H1 (cell line): Measurements from ENCODE around the gene GIPC2. TPM values are rescaled to one million over a fixed set of nuclear protein-coding genes. Genes with fewer than 3 reads are reported as not detected.

Experiments used
- CTCF ChIA-PET: fragments of 300-600 bp; sonication (Branson Sonifier 250); formaldehyde crosslinking; loops from one replicate; lab custom pipeline; 2021; ENCODE audit not compliant: partially characterized antibody; lab: Charles Lee
- POLR2A ChIA-PET: fragments of 300-600 bp; sonication (Branson Sonifier 250); formaldehyde crosslinking; loops from one replicate; lab custom pipeline; 2021; ENCODE audit warnings: inconsistent platforms; ENCODE audit not compliant: partially characterized antibody; lab: Charles Lee
- DNase-seq, 2 experiments: peaks; one replicate each; pipeline versions ENCODE4 v3.0.0 to v3.0.0-alpha.2; 2010 to 2022; ENCODE audit warnings: low spot score in 2 of 2, low read depth in 1 of 2, mixed read lengths in 1 of 2
- FAIRE-seq: peaks from 2 replicates; lab custom pipeline; 2011; peaks lifted over from hg19 to GRCh38; lab: Jason Lieb, UNC
- H2AFZ ChIP-seq: 2 replicates; pipeline ENCODE4 v1.8.1; 2012; ENCODE audit warnings: low read length, inconsistent platforms
- H2AK5ac ChIP-seq: 2 replicates; pipeline ENCODE4 v1.6.1; 2013; ENCODE audit warnings: low read depth, low read length
- H2BK120ac ChIP-seq: replicated peaks from 2 replicates; pipeline ENCODE3; 2013; ENCODE audit warnings: low read depth, low read length, inconsistent platforms
- H2BK12ac ChIP-seq: 2 replicates; pipeline ENCODE4 v1.6.1; 2013; ENCODE audit warnings: low read depth, low read length
- H2BK15ac ChIP-seq: 2 replicates; pipeline ENCODE4 v1.6.1; 2013; ENCODE audit warnings: low read length
- H2BK20ac ChIP-seq: 2 replicates; pipeline ENCODE4 v1.6.1; 2013; ENCODE audit warnings: low read length
- H2BK5ac ChIP-seq: 2 replicates; pipeline ENCODE4 v1.6.1; 2013; ENCODE audit warnings: low read depth, low read length
- H3K14ac ChIP-seq: 2 replicates; pipeline ENCODE4 v1.6.1; 2013; ENCODE audit warnings: inconsistent platforms; ENCODE audit not compliant: insufficient read length
- H3K18ac ChIP-seq: 2 replicates; pipeline ENCODE4 v1.6.1; 2013; ENCODE audit warnings: low read length; ENCODE audit errors: extremely low read depth
- H3K23ac ChIP-seq: 2 replicates; pipeline ENCODE4 v1.6.1; 2013; ENCODE audit warnings: inconsistent platforms; ENCODE audit not compliant: insufficient read length
- H3K23me2 ChIP-seq: 2 replicates; pipeline ENCODE4 v1.6.1; 2013; ENCODE audit warnings: low read depth, low read length
- H3K27ac ChIP-seq: 2 replicates; pipeline ENCODE4 v1.6.1; 2011; ENCODE audit warnings: low read depth, low read length, inconsistent platforms
- H3K27me3 ChIP-seq, 4 experiments: replicated peaks in 1 of 4; 1 replicate in 1 of 4; 2 replicates in 3 of 4; pipeline versions ENCODE4 v1.6.1 to v1.8.1; 2011 to 2013; ENCODE audit warnings: low read length in 3 of 4, mild to moderate bottlenecking in 3 of 4, inconsistent platforms in 2 of 4, mixed read lengths in 2 of 4, moderate library complexity in 1 of 4; ENCODE audit not compliant: control insufficient read depth in 3 of 4, insufficient read depth in 3 of 4; ENCODE audit errors: extremely low read depth in 1 of 4
- H3K36me3 ChIP-seq, 4 experiments: 2 replicates each; pipeline versions ENCODE4 v1.6.1 to v1.8.1; 2011 to 2013; ENCODE audit warnings: mild to moderate bottlenecking in 4 of 4, low read length in 3 of 4, moderate library complexity in 2 of 4, control low read depth in 1 of 4, inconsistent platforms in 1 of 4; ENCODE audit not compliant: insufficient read depth in 4 of 4, control insufficient read depth in 2 of 4
- H3K4ac ChIP-seq: replicated peaks from 2 replicates; pipeline ENCODE3; 2013; ENCODE audit warnings: low read length, low read depth, mixed read lengths, inconsistent platforms; ENCODE audit not compliant: insufficient read length
- H3K4me1 ChIP-seq, 4 experiments: replicated peaks in 1 of 4; 1 replicate in 1 of 4; 2 replicates in 3 of 4; pipeline versions ENCODE4 v1.6.1 to v1.8.1; 2011 to 2013; ENCODE audit warnings: low read length in 3 of 4, inconsistent platforms in 2 of 4, mixed read lengths in 1 of 4; ENCODE audit not compliant: insufficient read depth in 4 of 4, control insufficient read depth in 3 of 4
- H3K4me2 ChIP-seq, 2 experiments: 2 replicates each; pipeline versions ENCODE4 v1.6.1 to v1.8.1; 2011 to 2013; ENCODE audit warnings: low read depth in 2 of 2, low read length in 2 of 2, control low read depth in 1 of 2, inconsistent platforms in 1 of 2, mild to moderate bottlenecking in 1 of 2; ENCODE audit not compliant: insufficient read depth in 1 of 2
- H3K4me3 ChIP-seq, 4 experiments: fragments of 200-600, 300-600 bp in 1 of 4; sonication (generic), shearing (Covaris generic), sonication (Bioruptor Twin) in 1 of 4; 2 replicates each; pipeline versions ENCODE4 v1.5.1 to v1.8.1; 2011 to 2016; ENCODE audit warnings: low read length in 4 of 4, low read depth in 3 of 4, control low read depth in 2 of 4, inconsistent platforms in 2 of 4, mild to moderate bottlenecking in 2 of 4, mixed read lengths in 1 of 4, moderate library complexity in 1 of 4; ENCODE audit not compliant: insufficient read depth in 2 of 4; ENCODE audit errors: extremely low read depth in 1 of 4
- H3K56ac ChIP-seq: replicated peaks from 2 replicates; pipeline ENCODE3; 2013; ENCODE audit warnings: low read depth, mild to moderate bottlenecking, mixed read lengths, low read length, inconsistent platforms; ENCODE audit not compliant: insufficient read length
- H3K79me1 ChIP-seq: 2 replicates; pipeline ENCODE4 v1.6.1; 2013; ENCODE audit warnings: low read depth, low read length, control low read depth
- H3K79me2 ChIP-seq, 2 experiments: 2 replicates each; pipeline versions ENCODE4 v1.6.1 to v1.8.1; 2012 to 2013; ENCODE audit warnings: low read length in 2 of 2, mild to moderate bottlenecking in 2 of 2, inconsistent platforms in 1 of 2; ENCODE audit not compliant: insufficient read depth in 2 of 2, control insufficient read depth in 1 of 2
- H3K9ac ChIP-seq, 4 experiments: replicated peaks in 1 of 4; 1 replicate in 1 of 4; 2 replicates in 3 of 4; pipeline versions ENCODE4 v1.6.1 to v1.8.1; 2011 to 2013; ENCODE audit warnings: low read depth in 3 of 4, low read length in 3 of 4, control low read depth in 2 of 4, mild to moderate bottlenecking in 2 of 4, moderate library complexity in 2 of 4, inconsistent platforms in 1 of 4; ENCODE audit errors: extremely low read depth in 1 of 4
- H3K9me3 ChIP-seq, 2 experiments: 2 replicates each; pipeline versions ENCODE4 v1.6.1 to v1.8.1; 2012 to 2013; ENCODE audit warnings: mild to moderate bottlenecking in 2 of 2, moderate library complexity in 2 of 2, control low read depth in 1 of 2, inconsistent platforms in 1 of 2, low read depth in 1 of 2, low read length in 1 of 2, mixed read lengths in 1 of 2; ENCODE audit not compliant: insufficient read depth in 2 of 2
- H4K20me1 ChIP-seq, 2 experiments: replicated peaks in 1 of 2; 2 replicates each; pipeline versions ENCODE3 to v1.8.1; 2011 to 2013; ENCODE audit warnings: inconsistent platforms in 2 of 2, low read length in 2 of 2, mild to moderate bottlenecking in 1 of 2; ENCODE audit not compliant: insufficient read depth in 2 of 2, control insufficient read depth in 1 of 2
- H4K5ac ChIP-seq: 2 replicates; pipeline ENCODE4 v1.6.1; 2013; ENCODE audit warnings: low read length, low read depth, mixed read lengths, inconsistent platforms; ENCODE audit not compliant: insufficient read length
- H4K8ac ChIP-seq: 2 replicates; pipeline ENCODE4 v1.8.0; 2013; ENCODE audit warnings: mild to moderate bottlenecking, moderate library complexity, low read length, inconsistent platforms; ENCODE audit not compliant: insufficient read depth; ENCODE audit errors: extremely low read depth
- H4K91ac ChIP-seq: replicated peaks from 2 replicates; pipeline ENCODE3; 2013; ENCODE audit warnings: low read length, mixed read lengths, inconsistent platforms; ENCODE audit not compliant: insufficient read length
- CBX8 ChIP-seq: fragments of 300-800, 300-1000 bp; sonication (generic); IDR thresholded peaks from 2 replicates; pipeline ENCODE4 v1.7.1; 2016; ENCODE audit warnings: low read depth, low read length, borderline replicate concordance
- CEBPB ChIP-seq: IDR thresholded peaks from 2 replicates; pipeline ENCODE4 v1.6.1; 2012; ENCODE audit warnings: low read depth, low read length
- GTF2F1 ChIP-seq: IDR thresholded peaks from 2 replicates; pipeline ENCODE4 v1.6.1; 2012; ENCODE audit warnings: low read depth, low read length, improper control_type of control experiment, borderline replicate concordance
- POLR2A ChIP-seq, 2 experiments: IDR thresholded peaks; 1 replicate in 1 of 2; 2 replicates in 1 of 2; pipeline ENCODE4 v1.6.1; 2011; ENCODE audit warnings: low read depth in 2 of 2, low read length in 2 of 2, mild to moderate bottlenecking in 2 of 2; ENCODE audit errors: control extremely low read depth in 1 of 2
- SIRT6 ChIP-seq: IDR thresholded peaks from one replicate; pipeline ENCODE4 v1.7.1; 2012; ENCODE audit warnings: low read length, inconsistent platforms
- TAF7 ChIP-seq: optimal IDR thresholded peaks from 2 replicates; pipeline ENCODE3; 2011; ENCODE audit warnings: low read depth, mild to moderate bottlenecking, inconsistent platforms, low read length, moderate library complexity, borderline replicate concordance
- TEAD4 ChIP-seq: IDR thresholded peaks from 2 replicates; pipeline ENCODE4 v1.6.1; 2012; ENCODE audit warnings: low read depth, low read length, inconsistent platforms, mixed read lengths
- YY1 ChIP-seq: IDR thresholded peaks from 2 replicates; pipeline ENCODE4 v1.6.1; 2011; ENCODE audit warnings: low read depth, mild to moderate bottlenecking, low read length
- ZNF274 ChIP-seq: IDR thresholded peaks from 2 replicates; pipeline ENCODE4 v1.7.0; 2012; ENCODE audit warnings: low read length, borderline replicate concordance; ENCODE audit errors: extremely low read depth
- WGBS, 2 experiments: shearing (Covaris generic) in 1 of 2; methylation state at CpG; one replicate each; pipeline versions ENCODE4 v1.1.6 to v1.1.7; 2013 to 2015; ENCODE audit warnings: low lambda C conversion rate in 2 of 2, mixed read lengths in 2 of 2, inconsistent platforms in 1 of 2, low coverage in 1 of 2, missing lambda C conversion rate in 1 of 2; ENCODE audit not compliant: insufficient replicate concordance in 2 of 2, insufficient coverage in 1 of 2, insufficient read length in 1 of 2; ENCODE audit errors: extremely low coverage in 1 of 2, missing lambda C conversion rate in 1 of 2; 5-methylcytosine and 5-hydroxymethylcytosine counted together
- polyA plus RNA-seq, 7 experiments: library from polyadenylated mRNA; depleted of rRNA in 3 of 7; stranded (reverse) in 5 of 7; unstranded in 2 of 7; fragments of >200 nt in 5 of 7; fragments of 200-250 nt in 2 of 7; gene quantifications; 1 replicate in 5 of 7; 2 replicates in 1 of 7; 4 replicates in 1 of 7; pipeline versions ENCODE4 v1.2.1 to v1.2.3, GENCODE V29; 2011 to 2013; ENCODE audit warnings: missing spikeins in 2 of 7, mixed read lengths in 2 of 7
- total RNA-seq: library from RNA; stranded (reverse); fragmentation: NEBNext Ultra II Directional; extraction: Animal tissue kit (Norgen Biotek cat#: 25700); gene quantifications from 2 replicates; pipeline ENCODE4 v1.2.1, GENCODE V29; 2021
- TF ChIP-seq, protein P1 (sequence below): IDR thresholded peaks from 2 replicates; pipeline ENCODE4 v1.6.1; 2011; ENCODE audit warnings: low read length, improper control_type of control experiment

The GIPC2 gene
- total and polyA plus RNA-seq, 2 of the 8 experiments (the other 6 are each of a cell fraction or from before 2014, with no cell fraction given): 0.29 to 0.69 TPM

DNA sequence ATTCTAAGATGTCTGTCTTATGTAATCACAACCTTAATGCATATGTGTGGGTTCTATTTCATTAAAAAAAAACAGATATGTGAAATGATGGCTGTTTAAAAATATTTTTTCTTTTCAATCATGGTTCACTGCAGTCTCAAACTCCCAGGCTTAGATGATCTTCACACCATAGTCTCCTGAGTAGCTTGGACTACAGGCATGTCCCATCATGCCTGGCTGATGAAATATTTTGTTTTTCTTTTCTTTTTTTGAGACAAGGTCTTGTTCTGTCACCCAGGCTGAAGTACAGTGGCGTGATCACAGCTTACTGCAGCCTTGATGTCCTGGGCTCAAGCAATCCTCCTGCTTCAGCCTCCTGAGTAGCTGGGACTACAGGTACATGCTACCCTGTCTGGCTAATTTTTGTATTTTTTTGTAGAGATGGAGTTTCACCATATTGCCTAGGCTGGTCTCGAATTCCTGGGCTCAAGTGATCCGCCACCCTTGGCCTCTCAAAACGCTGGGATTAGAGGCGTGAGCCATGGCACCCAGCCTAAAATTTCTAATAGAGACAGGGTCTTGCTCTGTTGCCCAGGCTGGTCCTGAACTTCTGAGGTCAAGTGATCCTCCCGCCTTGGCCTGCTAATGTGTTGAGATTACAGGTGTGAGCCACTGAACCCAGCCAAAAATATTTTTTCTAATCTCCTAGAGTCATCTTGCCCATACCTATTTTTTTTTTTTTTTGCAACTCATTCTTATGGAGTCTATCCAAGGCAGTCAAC is 67.6 kb downstream of the GIPC2 start:
- H4K20me1 ChIP-seq: no peaks in the 10 kb centered on the region
- no peak overlapping the region for H3K4me2 ChIP-seq
- FAIRE-seq (no peak), DNase-seq (no peak)
- H2BK12ac ChIP-seq: no peak overlapping the region
- ChIA-PET CTCF (interaction anchor here (0.6 to 3.1 kb wide), 25 partner anchors 9 to 951 kb away, joined by 3 to 25 read pairs (median 5); partner anchors contain the start of genes DNAJB4 and FUBP1), POLR2A (interaction anchor here (1.1 to 2.5 kb wide), 4 partner anchors 22 to 135 kb away, joined by 3 to 12 read pairs (median 4); partner anchors contain the start of genes DNAJB4 and FUBP1)
- no peak overlapping the region for H4K5ac ChIP-seq
- no peak overlapping the region for H3K23ac ChIP-seq
- H2AK5ac ChIP-seq: no peak overlapping the region
- H3K4me1 ChIP-seq: no peaks in the 10 kb centered on the region
- H3K79me2 ChIP-seq: no peaks in the 10 kb centered on the region
- no peak overlapping the region for H3K4ac ChIP-seq
- no peaks in the 10 kb centered on the region for H3K79me1 ChIP-seq
- no peak overlapping the region for H2BK20ac ChIP-seq
- H3K23me2 ChIP-seq: no peaks in the 10 kb centered on the region
- no peak overlapping the region for H3K14ac ChIP-seq
- H3K56ac ChIP-seq: no peak overlapping the region
- H3K18ac ChIP-seq: no peak overlapping the region
- no peak overlapping the region for H3K27ac ChIP-seq
- 92% methylated on average over 6 of the region's 6 CpGs; no CpG with 5 or more reads in 1 of the 2 experiments for WGBS, 2 experiments
- no peak overlapping the region for H2BK5ac ChIP-seq
- H3K9me3 ChIP-seq: no peaks in the 10 kb centered on the region
- no peak overlapping the region for H2BK15ac ChIP-seq
- H3K9ac ChIP-seq: no peak overlapping the region
- H3K36me3 ChIP-seq: no peaks in the 10 kb centered on the region
- H4K91ac ChIP-seq: no peak overlapping the region
- H3K4me3 ChIP-seq: no peak overlapping the region
- peaks cover 0 to 3% (median 0%) of the 10 kb centered on the region in 4 experiments; a peak in 1 of 7 replicates for H3K27me3 ChIP-seq
- H2BK120ac ChIP-seq: no peak overlapping the region
- no peak overlapping the region for H2AFZ ChIP-seq
- no peak overlapping the region for H4K8ac ChIP-seq
- TF ChIP-seq ZNF274 (no peak), SIRT6 (no peak), CBX8 (no peak), TAF7 (no peak), POLR2A (IDR thresholded peaks at IDR 0.05; ENCODE audit: control extremely low read depth in 1 of 2, low read depth in 2 of 2, low read length in 2 of 2) (no peak), CEBPB (no peak), TEAD4 (no peak), GTF2F1 (no peak), YY1 (no peak)
- TF ChIP-seq, protein P1, sequence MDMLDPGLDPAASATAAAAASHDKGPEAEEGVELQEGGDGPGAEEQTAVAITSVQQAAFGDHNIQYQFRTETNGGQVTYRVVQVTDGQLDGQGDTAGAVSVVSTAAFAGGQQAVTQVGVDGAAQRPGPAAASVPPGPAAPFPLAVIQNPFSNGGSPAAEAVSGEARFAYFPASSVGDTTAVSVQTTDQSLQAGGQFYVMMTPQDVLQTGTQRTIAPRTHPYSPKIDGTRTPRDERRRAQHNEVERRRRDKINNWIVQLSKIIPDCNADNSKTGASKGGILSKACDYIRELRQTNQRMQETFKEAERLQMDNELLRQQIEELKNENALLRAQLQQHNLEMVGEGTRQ: no peak
